Myocyte (in vitro differentiated cells): ENCODE data around the gene PTPRG. TPM values are rescaled to one million over a fixed set of nuclear protein-coding genes. Genes with fewer than 3 reads are reported as not detected.

ENCODE experiments used
- DNase-seq: peaks from one replicate; pipeline ENCODE4 v3.0.0-alpha.2; 2012; ENCODE audit warnings: low read depth
- total RNA-seq: library from RNA; depleted of rRNA; stranded (reverse); fragments of >200 nt; gene quantifications from 2 replicates; pipeline ENCODE4 v1.2.3, GENCODE V29; 2014

The PTPRG gene
- total RNA-seq, 1 donor from 2014 or later: 28.4 TPM

DNA sequence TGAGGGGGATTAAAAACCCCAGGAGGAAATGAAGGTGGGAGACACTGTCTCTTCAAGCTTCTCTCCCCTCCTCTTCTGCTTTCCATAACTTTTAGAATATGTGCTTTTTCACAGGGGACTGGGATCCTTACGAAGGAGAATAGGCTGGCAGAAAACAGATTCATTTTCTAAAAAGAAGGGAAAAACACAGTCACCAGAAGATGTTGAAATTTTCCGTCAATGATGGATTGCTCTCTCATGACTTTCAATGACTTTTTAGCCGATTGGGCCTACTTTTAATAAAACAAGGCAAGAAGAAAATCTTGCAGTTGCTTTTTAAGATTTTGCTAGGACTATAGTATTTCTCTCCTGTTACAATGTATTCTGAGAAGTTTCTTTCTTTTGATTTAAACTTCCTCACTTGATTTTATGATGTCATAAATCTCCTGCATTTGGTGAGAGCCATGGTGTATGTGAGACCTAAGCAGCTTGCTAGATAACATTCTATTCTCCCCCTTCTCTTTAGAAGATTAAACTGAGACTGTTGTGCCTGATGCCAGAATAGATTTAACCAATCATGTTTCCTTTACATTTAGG is 570.7 kb downstream of the PTPRG start:
- DNase-seq: no peak

DNA sequence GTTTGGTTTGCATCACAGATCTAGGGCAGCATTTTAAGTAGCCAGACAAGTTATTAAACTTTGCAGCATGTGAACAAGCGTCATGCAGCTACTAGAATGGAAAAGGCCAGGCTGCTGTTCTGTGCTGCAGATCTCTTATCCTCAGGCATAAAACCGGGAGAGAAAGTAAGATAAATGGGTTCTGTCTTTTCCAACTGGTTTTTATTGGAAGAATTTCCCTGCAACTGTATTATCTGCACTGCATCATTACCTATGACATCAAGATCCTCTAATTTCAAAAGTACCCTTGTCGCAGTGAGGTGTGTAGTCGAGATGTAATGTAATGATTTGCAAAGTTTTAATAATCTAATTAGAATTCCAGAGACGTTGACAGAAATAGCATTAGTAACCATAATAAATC is 571.6 kb downstream of the PTPRG start:
- no peak for DNase-seq

DNA sequence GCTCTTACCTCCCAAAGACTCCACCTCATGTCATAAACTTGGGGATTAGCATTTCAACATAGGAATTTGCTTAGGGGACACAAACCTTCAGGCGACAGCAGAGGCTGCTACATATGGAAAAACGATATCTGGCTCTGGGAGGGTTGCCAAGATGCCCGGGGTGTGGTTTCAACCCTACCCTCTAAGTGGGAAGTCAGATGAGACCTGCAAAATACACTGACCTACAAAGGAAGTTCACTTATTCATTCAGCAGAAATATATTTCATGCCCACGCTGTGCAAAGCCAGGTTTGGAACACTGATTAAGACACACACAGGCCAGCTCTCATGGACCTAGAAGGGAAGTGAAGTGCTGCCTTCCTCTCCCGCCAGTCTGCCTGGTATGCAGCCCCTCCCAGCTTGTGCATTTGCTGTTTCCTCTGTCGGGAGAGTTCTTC is 572.7 kb downstream of the PTPRG start:
- peak; percentile 48 for DNase-seq

DNA sequence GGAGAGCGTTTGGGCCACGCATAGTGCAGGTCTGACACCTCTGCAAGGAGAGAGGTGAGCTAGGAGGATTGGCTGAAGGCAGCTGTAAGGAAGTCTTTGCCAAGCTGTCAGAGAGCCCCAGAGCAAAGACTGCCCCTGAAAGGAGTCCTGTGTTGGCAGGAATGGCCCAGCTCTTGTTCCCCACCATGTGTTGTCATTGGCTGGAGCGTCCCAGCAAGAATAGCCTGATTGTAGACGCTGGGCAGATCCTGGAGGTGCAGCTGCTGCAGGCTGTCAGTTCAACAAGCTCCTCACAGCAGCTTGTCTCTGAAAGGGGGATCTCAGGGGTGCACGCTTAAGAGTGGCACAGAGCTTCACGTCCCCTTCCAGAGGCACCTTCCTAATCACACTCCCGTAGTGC is 574.4 kb downstream of the PTPRG start:
- peak; percentile 83 for DNase-seq

DNA sequence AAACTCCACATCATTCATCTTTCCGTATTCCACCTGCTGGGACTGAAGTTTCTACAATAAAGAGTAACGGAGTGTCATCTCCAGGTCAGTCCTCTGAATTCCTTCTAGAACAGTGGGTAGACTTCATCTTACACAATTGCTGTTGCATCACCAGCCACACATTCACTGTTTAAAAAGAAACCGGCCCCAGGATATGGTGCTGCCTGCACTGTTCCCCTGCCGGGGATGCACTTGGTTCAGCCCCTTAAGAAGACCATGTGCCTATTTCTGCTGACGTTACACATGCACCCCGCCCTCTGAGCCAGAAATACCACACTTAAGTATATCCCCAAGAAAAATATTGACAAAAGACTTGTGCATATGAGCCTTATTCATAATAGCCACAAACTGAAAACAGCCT is 578.6 kb downstream of the PTPRG start:
- DNase-seq: no peak

DNA sequence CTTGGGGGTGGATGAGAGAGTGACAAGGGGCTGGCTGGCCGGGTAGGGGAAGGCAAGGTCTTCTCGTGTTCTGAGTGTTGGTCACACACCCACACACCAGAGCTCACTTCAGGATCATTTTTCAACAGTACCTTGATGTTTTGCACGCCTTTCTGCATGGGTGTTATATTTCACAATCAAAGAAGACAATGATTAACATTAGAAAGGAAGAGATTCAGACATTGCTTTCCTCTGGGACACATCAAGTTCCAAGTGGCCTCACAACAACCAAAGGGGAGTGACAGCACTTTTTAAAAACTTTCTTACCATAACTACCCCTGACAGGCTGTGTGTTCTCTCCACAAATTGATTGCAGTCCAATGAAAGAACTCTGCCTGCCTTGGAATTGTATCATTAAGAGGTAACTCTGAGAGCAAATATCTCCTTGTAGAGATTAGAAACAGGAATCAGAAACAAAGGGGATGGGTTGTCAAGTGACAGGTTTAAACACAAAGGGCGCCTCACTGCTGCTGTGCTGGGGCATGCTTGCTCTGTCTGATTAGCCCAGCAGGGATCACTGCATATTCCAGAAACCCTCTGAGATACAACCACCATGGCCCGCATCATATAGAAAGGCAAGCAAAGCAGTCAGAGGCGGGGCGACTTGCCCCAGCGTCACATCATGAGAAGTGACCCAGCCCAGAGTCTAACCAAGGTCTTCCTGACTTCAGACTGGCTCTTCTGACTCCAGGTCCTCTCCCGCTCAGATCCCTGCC is 581.1 kb downstream of the PTPRG start:
- no peak for DNase-seq

DNA sequence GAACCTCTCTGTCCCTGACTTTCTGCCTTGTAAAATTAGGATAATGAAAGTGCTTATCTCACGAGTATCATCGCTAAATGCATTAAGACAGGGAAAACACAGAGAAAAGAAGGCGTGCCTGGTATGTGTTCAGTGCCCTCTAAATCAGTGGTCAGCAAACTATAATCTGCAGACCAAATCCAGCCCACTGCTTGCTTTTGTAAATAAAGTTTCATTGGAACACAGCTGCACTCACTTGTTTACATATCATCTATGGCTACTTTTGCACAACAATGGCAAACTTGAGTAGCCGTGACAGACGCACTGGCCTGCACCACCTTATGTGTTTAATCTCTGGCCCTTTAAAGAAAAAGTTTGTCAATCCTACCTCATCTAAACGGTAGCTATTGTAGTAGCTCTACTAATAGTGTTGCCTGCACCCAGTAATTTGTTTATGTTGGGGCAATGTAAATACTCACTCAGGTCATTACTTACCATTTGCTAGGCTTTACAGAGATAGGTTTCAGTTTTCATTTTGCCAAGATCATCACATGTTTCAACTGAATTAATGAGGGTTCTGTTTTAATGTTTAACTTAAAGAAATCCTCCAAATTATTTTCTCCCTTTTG is 582.6 kb downstream of the PTPRG start:
- DNase-seq: no peak

DNA sequence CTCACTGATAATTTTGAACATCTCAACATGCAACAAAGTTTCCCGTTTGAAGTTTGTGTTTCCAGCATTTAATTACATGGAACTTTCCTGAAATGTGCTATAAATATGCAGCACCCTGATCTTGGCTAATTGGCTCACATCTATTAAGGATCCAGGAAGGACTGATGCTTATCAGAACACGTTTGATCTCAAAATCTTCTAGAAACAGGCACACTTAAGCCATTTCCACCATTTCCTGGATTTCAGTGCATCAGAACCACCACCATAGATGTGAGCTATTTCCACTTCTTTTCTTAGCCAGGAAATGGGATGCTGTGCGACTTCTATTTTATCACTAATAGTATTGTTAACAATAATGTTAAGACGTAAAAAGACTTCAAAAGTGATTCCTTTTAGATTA is 583.1 kb downstream of the PTPRG start:
- no peak for DNase-seq

DNA sequence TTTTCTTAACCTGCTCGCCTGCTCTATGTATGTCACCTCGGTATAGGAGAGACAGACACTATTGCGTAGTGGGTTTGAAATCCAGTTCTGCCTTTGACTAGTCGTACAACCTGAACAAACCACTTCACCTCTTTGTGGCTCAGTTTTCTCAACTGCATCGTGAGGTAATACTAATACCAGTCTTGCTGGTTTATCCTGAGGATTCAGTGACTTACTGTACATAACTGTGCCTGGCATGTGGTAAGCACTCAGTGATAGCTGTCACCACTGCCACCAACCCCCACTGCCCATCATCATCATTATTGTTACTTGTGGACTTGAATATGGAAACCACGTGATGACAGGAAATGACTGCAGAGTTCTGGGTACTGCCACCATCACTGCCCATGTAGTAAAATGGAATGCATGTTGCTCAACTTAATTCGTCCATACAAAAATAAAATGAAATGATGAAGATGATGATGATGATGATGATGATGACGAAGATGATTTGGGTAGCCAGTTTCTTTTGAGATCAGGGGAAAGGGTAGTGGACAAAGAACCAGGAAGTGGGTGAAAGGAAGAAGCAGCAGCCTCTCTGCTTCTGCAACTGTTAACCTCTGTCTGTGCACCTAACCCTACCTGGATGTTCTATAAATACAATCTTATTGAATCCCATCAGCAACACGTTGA is 583.9 kb downstream of the PTPRG start:
- no peak for DNase-seq

DNA sequence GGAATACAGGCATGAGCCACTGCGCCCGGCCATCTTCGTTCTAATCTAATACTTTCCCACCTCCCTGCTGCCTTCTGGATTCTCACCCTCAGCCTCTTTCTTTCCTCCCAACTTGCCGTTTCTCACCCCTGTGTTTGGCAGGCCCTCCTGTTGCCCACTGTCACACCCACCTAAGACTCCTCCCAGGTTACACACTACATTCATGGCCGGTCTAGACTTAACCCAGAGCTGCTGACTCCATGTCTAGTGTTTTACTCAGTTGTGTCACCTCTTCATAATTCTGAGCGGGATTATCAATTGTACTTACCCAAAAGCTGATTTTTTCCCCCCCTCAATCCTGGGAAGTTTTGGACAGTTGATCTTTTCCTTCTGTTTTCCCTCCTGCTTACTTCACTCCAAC is 588.2 kb downstream of the PTPRG start:
- no peak for DNase-seq

DNA sequence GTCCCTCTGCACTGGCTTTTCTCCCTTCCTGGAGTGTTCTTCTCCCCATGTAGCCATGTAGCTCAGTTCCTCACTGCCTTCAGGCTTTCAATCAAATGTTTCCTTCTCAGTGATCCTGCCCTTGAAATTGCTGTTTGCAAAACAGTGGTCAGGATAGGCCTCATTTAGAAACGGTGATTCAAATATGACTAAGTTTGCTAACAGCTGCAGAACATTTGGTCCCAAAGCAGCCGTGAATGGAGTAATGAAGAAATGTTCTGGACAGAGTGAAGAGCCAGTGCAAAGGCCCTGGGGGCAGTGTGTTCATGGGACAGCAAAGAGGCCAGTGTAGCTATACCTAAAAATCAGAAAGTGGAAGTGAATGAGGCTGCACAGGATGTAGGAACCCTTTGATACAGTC is 588.6 kb downstream of the PTPRG start:
- peak; percentile 90 for DNase-seq

DNA sequence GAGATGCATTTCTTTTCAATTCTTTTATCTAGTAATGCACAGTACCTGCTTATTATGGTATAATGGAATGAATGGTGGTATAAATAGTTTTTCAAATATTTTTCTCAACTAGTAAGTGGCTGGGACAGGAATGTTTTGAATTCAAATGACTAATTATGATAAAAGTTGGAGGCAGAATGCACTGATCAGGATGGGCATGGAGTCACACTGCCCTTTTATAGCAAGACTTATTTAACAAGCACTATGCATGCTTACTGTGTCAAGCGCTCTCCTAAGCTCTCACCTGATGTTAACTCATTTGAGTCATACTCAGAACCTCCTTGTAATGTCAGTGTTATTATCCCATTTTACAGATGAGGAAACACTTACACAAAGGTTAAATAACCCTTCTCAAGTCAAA is 590.2 kb downstream of the PTPRG start:
- no peak for DNase-seq

DNA sequence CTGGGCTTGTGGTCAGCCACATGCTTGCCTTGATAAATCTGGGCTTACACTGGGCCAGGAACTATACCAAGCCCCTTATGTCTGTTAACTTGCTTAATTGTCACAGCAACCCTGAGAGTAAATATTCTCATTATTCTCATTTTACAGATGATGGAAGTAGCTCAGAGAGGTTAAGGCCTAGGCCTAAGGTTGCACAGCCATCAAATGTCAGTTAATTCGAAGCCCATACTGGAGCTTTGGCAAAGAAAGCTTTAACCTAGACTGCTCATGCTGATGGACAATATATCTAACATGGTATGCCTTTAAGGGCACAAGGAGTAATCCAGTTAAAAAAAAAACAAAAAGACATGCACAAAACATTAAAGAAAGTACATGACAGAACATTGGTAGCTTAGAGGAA is 591.9 kb downstream of the PTPRG start:
- DNase-seq: no peak

DNA sequence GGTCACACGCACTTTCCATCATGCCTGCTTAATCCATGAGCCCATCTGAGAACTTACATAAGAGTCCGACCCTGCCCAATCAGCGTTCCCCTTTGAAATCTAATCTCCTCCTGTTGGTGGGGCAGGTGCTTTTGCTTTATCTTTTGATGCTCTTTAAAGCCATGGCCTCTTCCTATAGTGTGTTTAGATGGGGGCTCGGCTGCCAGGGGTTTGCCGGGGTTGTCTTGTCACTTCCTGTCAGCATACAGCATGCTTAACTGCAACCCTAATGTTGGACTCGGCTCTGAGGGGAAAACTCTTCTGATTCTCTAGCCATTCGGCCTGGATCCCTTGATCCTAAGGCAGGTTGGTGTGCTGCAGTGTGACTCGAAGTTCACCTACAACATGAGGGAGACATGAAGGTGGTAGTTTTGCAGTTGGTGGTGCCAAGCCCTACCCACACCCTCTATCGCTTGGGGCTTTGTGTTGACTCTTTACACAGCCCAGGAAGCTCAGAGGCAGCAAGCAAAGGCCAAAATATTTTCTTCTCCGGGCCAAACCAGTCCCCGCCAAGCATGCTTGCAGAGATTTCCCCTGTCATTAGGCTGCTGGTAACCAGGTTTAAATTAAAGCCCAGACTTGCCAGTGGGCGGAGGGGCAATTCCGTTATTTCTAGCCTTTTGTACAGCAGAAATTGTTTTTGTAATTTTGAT is 593.2 kb downstream of the PTPRG start:
- DNase-seq: no peak

DNA sequence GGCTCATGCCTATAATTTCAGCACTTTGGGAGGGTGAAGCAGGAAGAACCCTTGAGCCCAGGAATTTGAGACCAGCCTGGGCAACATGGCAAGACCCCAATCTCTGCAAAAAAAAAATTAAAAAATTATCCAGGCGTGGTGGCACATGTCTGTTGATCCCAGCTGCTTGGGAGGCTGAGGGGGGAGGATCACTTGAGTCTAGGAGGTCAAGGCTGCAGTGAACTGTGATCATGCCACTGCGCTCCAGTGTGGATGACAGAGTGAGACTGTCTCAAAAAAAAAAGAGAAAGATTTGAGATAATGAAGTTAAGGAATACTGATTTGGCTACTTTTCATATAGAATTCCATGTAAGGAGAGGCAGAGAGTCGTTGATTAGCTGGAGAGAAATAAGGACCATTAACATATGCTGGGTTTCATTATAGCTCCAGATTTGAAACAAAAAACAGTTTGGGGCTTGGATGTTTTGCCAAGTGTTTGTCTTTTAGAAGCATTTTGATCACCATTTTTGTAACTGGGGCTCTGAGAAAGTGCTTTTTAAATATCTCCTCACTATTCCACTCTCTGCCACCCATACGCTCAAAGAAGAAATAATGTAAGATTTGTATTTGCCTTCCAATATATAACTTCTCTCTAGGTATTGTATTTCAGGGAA is 597.8 kb downstream of the PTPRG start:
- DNase-seq: no peak

DNA sequence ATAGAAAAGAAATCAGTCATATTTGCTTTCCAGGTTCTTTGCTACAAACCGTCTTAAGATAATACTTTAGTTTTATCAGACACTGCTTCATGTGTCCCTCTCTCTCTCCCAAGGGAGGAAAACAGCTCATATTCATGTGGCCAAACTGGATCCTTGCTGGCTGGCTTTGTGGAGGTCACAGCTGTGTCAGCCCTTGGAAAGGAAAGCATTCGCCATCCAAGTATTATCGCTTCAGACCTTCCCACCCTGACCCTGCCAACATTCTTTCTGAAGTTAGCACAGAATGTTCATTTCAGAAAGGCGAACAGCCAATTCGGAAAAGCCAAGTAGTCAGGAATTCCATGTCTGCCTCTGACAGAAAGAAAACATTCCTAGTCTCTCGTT is 598.3 kb downstream of the PTPRG start:
- DNase-seq: peak; percentile 93

DNA sequence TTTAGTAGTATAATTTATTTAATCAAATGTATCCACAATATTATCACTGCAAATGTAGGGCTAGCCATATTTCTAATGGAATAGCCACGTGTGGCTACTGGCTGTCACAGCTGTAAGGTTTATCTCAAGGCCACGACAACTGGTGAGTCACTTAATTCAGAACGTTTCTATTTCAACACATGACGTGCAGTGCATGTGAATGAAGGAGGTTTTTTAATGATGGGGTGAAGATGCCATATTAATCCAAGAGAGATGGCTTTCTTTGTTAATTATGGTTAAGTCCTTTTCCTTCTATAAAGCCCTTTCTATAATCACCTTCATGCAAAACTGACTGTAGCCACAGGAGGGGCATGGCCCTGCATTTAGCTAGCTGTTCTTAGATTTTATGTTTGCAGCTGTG is 600.0 kb downstream of the PTPRG start:
- peak; percentile 89 for DNase-seq

DNA sequence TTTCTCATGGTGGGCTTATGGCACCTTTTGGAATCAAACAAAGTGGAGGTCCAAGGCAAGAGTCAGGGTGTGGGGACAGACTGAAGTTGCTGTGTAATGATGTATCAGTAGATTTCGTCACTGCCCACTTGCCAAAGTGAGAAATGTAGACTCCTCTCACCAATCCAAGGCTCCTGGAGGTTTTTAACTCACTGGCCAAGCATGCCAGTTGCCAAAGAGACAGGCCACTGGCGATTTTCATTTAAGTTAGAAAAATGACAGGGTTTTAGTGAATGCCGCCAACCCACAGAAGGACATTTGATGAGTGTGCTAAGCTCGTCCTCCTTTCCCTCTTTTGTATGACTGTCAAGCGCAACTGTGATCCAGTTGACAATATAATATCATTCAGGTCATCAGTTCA is 602.8 kb downstream of the PTPRG start:
- no peak for DNase-seq

DNA sequence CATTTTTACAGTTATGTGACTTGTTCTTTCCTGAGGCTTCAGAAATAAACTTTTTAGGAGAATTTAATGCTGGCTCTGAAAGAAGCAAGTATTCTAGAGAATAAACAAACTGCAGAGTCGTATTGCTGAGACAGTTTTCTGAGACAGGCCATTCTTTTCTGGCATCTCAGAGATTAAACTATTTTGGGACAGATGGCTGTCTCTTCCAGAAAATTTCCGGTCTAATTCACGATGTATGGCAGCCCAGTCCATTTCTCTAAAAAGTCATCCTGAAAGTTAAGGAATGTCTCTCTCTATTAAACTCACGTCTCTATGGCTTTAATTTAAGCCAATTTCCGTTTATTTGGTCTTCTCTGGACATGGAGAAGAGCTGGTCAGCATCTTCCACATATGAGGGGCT is 603.4 kb downstream of the PTPRG start:
- no peak for DNase-seq

DNA sequence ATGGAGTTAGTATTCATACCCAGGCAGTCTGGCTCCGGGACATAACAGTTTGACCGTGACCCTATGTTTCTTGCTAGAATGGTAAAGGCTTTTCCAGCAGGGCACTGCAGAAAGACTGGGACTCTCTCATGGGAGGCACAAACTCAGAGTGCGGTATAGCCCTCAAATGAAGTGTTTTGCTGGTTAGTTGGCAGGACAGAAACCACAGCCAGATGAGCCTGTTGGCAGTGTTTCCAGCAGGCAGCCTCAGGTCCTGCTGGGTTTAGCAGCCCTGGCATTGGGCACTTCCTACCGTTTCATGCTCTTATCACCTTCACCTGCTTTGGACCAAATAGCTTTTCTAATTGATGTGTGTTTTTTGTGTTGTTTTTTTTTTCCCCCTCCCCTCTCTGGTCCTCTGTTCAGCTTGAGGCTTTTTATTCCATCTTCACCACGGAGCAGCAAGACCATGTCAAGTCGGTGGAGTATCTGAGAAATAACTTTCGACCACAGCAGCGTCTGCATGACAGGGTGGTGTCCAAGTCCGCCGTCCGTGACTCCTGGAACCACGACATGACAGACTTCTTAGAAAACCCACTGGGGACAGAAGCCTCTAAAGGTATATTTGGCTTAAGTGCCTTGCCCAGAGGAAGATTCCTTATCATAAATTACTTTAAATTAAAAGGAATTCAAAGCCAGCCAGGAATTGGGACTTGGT is 606.3 kb downstream of the PTPRG start:
- peak; percentile 85 for DNase-seq

DNA sequence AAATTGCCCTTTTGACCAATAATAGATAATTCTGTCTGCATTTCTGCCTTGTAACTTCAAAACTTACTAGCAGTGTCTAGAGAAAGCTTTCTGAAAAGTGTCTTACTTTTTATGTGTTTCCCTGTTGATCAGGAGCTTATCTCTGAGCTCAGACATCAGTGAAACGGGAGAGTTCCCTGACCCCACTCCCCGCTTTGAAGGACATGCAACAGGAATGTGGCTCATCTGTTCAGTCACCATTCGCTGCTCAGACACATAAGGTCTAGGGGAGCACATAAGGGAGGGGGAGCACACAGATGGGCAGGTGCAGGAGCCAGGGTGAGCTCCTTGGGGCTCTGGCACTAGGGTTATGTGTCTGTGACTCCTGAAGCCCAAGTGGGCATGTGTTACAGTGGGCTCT is 607.0 kb downstream of the PTPRG start:
- no peak for DNase-seq
